HG03025 (cell line): ENCODE results near the gene COL9A3.
"Not testable (repeated sequence)": the region's sequence is repeated elsewhere in the genome, so short reads cannot be mapped to it uniquely, and the experiment has no call there.

ENCODE experiments used
- ATAC-seq: cut with Tn5 transposase; IDR thresholded peaks from one replicate; pipeline ENCODE4 v1.9.1; 2021; ENCODE audit warnings: mild to moderate bottlenecking, moderate library complexity; ENCODE audit not compliant: unreplicated experiment, low FRiP score

The COL9A3 gene

GRCh38 chr20:62850333-62850974 is 33.6 kb downstream of the COL9A3 start:
- no peak for ATAC-seq

- ATAC-seq = no peak
Measured at GRCh38 chr20:62852196-62852595, 35.3 kb downstream of the COL9A3 start.

GRCh38 chr20:62852841-62853240 is 36.0 kb downstream of the COL9A3 start:
- no peak for ATAC-seq

- not testable (repeated sequence) for ATAC-seq
Measured at GRCh38 chr20:62853304-62853703, 36.5 kb downstream of the COL9A3 start.

- ATAC-seq = no peak
Measured at GRCh38 chr20:62854121-62854520, 37.3 kb downstream of the COL9A3 start.

GRCh38 chr20:62855120-62855519 is 38.3 kb downstream of the COL9A3 start:
- no peak for ATAC-seq

- ATAC-seq = no peak
Measured at GRCh38 chr20:62856931-62857619, 40.2 kb downstream of the COL9A3 start.

- no peak for ATAC-seq
Measured at GRCh38 chr20:62858058-62858830, 41.4 kb downstream of the COL9A3 start.

GRCh38 chr20:62859721-62860120 is 42.9 kb downstream of the COL9A3 start:
- no peak for ATAC-seq

GRCh38 chr20:62860391-62860923 is 43.6 kb downstream of the COL9A3 start:
- ATAC-seq = no peak

- ATAC-seq = peak; percentile 21
Measured at GRCh38 chr20:62860924-62861691, 44.3 kb downstream of the COL9A3 start.

GRCh38 chr20:62861726-62862336 is 45.0 kb downstream of the COL9A3 start, which contains the start of gene TCFL5:
TSS of gene TCFL5 (minus strand) at chr20:62861822. CDS start at chr20:62861670, 152 bp downstream.
- ATAC-seq = peak; percentile 53

GRCh38 chr20:62864207-62864606 is 47.4 kb downstream of the COL9A3 start:
- no peak for ATAC-seq

GRCh38 chr20:62872184-62872847 is 55.5 kb downstream of the COL9A3 start:
- ATAC-seq = no peak

- ATAC-seq = no peak
Measured at GRCh38 chr20:62872862-62873261, 56.0 kb downstream of the COL9A3 start.

GRCh38 chr20:62873280-62873679 is 56.4 kb downstream of the COL9A3 start:
- no peak for ATAC-seq

GRCh38 chr20:62873681-62874031 is 56.8 kb downstream of the COL9A3 start:
- ATAC-seq = not testable (repeated sequence)

- ATAC-seq = no peak
Measured at GRCh38 chr20:62874964-62875344, 58.1 kb downstream of the COL9A3 start.
